Natural killer cell treated with Interleukin-12 subunit alpha and Interleukin-12 subunit beta and Interleukin-15 and Interleukin-18, amount 100 ng/mL, for 72 hours (primary cell): ENCODE data around the gene LRRC75B. TPM values are rescaled to one million over a fixed set of nuclear protein-coding genes. Genes with fewer than 3 reads are reported as not detected.
"Not testable (repeated sequence)": the region's sequence is repeated elsewhere in the genome, so short reads cannot be mapped to it uniquely, and the experiment has no call there.

ENCODE experiments used
- ATAC-seq, 2 donors: fragments of 150-1000 bp; cut with Tn5 transposase in 1 of 2; sonication (Bioruptor Pico), chemical (Tn5 transposase) in 1 of 2; 2 replicates each; pipeline ENCODE4 v1.10.0; 2021
- DNase-seq: peaks from one replicate; pipeline ENCODE4 v3.0.0; 2022; ENCODE audit warnings: low spot score
- H3K27ac Mint-ChIP-seq, 2 donors: 1 replicate in 1 of 2; 2 replicates in 1 of 2; pipeline ENCODE4 v1.8.0; 2022; ENCODE audit warnings: mixed read lengths in 2 of 2, mild to moderate bottlenecking in 1 of 2, moderate library complexity in 1 of 2
- H3K27me3 Mint-ChIP-seq, 2 donors: 1 replicate in 1 of 2; 2 replicates in 1 of 2; pipeline ENCODE4 v1.8.0; 2022; ENCODE audit warnings: mixed read lengths in 2 of 2
- H3K36me3 Mint-ChIP-seq: one replicate; pipeline ENCODE4 v1.8.0; 2022; ENCODE audit warnings: mixed read lengths
- H3K4me1 Mint-ChIP-seq, 2 donors: 1 replicate in 1 of 2; 2 replicates in 1 of 2; pipeline ENCODE4 v1.8.0; 2022; ENCODE audit warnings: low read depth in 2 of 2, mixed read lengths in 2 of 2, mild to moderate bottlenecking in 1 of 2
- H3K4me3 Mint-ChIP-seq: one replicate; pipeline ENCODE4 v1.8.0; 2022; ENCODE audit warnings: mixed read lengths
- H3K9me3 Mint-ChIP-seq: 2 replicates; pipeline ENCODE4 v1.8.0; 2022; ENCODE audit warnings: mixed read lengths
- total RNA-seq, 2 donors: library from RNA; stranded (reverse); gene quantifications; one replicate each; pipeline ENCODE4 v1.2.3, GENCODE V29; 2022

Gene LRRC75B
- total RNA-seq, 2 donors from 2014 or later: 1.8 to 2.3 TPM

GRCh38 chr22:24595228-24595627 is 2.4 kb upstream of the LRRC75B start:
- no peak overlapping the region for H3K4me3 Mint-ChIP-seq
- ATAC-seq (no peak), DNase-seq (no peak)
- H3K27me3 Mint-ChIP-seq: no peaks in the 10 kb centered on the region
- H3K27ac Mint-ChIP-seq: no peak overlapping the region
- H3K9me3 Mint-ChIP-seq: no peaks in the 10 kb centered on the region
- H3K4me1 Mint-ChIP-seq: peaks cover 0 to 7% of the 10 kb centered on the region in 2 donors
- H3K36me3 Mint-ChIP-seq: no peaks in the 10 kb centered on the region

DNA sequence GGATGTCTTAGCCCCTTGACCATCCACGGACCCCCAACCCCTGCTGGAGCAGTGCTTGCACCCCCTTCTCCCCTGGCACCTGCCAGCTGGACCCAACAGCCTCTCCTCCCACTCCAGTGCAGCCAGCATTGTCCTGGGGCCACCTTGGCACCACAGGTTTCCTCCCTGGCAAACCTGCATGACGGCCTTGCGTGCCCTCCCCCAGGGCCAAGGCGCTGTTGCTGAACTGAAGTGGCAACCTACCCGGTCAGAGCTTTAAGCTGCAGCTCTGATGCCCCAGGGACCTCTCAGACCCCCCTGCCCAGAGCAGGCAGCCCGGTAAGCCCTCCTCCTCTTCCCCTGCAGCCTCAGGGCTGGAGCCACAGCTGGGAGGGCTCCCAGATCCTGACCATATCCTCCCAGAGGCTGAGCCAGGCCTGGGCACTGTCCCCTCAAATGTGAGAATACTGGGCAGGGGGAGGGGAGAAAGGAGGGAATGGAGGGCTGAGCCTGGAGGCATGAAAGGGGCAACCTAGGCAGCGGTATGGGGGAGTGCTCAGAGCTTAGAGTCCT is 1.8 kb upstream of the LRRC75B start:
- H3K27ac Mint-ChIP-seq: no peak overlapping the region
- H3K36me3 Mint-ChIP-seq: no peaks in the 10 kb centered on the region
- H3K9me3 Mint-ChIP-seq: no peaks in the 10 kb centered on the region
- H3K4me3 Mint-ChIP-seq: no peak overlapping the region
- H3K27me3 Mint-ChIP-seq: no peaks in the 10 kb centered on the region
- peaks cover 0 to 6% of the 10 kb centered on the region in 2 donors for H3K4me1 Mint-ChIP-seq
- ATAC-seq (no peak), DNase-seq (no peak)

GRCh38 chr22:24593836-24594568 is 1.1 kb upstream of the LRRC75B start:
- H3K27me3 Mint-ChIP-seq: no peaks in the 10 kb centered on the region
- H3K4me3 Mint-ChIP-seq: peak overlapping the region; percentile 39
- H3K36me3 Mint-ChIP-seq: no peaks in the 10 kb centered on the region
- peaks cover 0 to 4% of the 10 kb centered on the region in 2 donors for H3K4me1 Mint-ChIP-seq
- ATAC-seq (no peak), DNase-seq (no peak)
- no peaks in the 10 kb centered on the region for H3K9me3 Mint-ChIP-seq
- H3K27ac Mint-ChIP-seq: peak overlapping the region in 1 of 2 donors; percentile 41

DNA sequence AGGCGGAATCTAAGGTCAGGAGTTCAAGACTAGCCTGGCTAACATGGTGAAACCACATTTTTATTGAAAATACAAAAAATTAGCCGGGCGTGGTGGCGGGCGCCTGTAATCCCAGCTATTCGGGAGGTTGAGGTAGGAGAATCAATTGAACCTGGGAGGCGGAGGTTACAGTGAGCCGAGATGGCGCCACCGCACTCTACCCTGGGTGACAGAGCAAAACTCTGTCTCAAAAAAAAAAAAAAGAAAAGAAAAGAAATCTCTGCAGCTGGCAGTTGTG is 624 bp upstream of the LRRC75B start:
- not testable (repeated sequence) for H3K4me1 Mint-ChIP-seq, H3K9me3 Mint-ChIP-seq, H3K27me3 Mint-ChIP-seq, ATAC-seq, H3K36me3 Mint-ChIP-seq, DNase-seq
- Mint-ChIP-seq H3K27ac (peak overlapping the region in 1 of 2 donors; percentile 41), H3K4me3 (peak overlapping the region; percentile 39)

DNA sequence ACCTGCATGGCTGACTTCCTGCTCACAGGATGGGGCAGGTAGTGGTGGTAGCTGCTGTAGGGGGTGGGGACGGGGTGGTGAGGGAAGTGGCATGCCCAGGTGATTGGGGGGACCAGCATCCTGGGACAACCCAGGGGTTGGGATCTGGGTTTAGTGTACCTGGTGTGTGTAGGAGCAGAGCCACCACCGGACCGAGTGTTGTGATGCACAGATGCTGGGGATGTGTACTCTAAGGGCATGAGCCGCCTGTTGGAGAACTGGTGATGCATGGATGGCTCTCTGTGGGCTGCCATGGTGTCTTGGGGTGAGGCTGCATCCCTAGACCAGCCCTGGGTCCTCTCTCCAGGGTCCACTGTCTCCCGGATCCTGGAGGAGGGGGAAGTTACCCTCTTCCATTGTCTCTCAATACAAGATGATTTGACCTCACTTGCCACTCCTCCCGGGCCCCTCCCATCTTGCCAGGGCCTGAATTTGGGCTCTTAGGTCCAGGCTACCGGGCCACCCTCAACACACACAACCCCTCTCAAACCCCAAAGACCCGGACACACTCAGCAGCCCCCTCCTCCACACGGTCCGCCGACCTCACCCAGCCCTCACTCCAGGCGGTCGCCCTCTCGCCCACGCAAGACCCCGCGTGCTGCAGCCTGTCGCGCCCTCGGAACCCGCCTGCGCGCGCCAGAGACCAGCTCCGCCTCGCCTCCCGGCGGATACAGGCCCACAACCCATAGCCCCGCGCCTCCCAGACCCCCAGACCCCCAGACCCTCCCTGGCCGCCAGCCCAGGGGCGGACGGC is 619 bp downstream of the LRRC75B start:
- no peaks in the 10 kb centered on the region for H3K9me3 Mint-ChIP-seq
- ATAC-seq (peak; percentile 1 to 22), DNase-seq (no peak)
- H3K4me3 Mint-ChIP-seq: peak overlapping the region; percentile 87
- peaks cover 0 to 4% of the 10 kb centered on the region in 2 donors for H3K4me1 Mint-ChIP-seq
- H3K36me3 Mint-ChIP-seq: no peaks in the 10 kb centered on the region
- no peak overlapping the region for H3K27ac Mint-ChIP-seq
- no peaks in the 10 kb centered on the region for H3K27me3 Mint-ChIP-seq

- no peaks in the 10 kb centered on the region for H3K36me3 Mint-ChIP-seq
- no peak for ATAC-seq
- H3K27me3 Mint-ChIP-seq: no peaks in the 10 kb centered on the region
- no peak for DNase-seq
- no peak overlapping the region for H3K27ac Mint-ChIP-seq
- peaks cover 0 to 4% of the 10 kb centered on the region in 2 donors for H3K4me1 Mint-ChIP-seq
- no peak overlapping the region for H3K4me3 Mint-ChIP-seq
- H3K9me3 Mint-ChIP-seq: no peaks in the 10 kb centered on the region
Measured at GRCh38 chr22:24591286-24591830, 1.5 kb downstream of the LRRC75B start.

DNA sequence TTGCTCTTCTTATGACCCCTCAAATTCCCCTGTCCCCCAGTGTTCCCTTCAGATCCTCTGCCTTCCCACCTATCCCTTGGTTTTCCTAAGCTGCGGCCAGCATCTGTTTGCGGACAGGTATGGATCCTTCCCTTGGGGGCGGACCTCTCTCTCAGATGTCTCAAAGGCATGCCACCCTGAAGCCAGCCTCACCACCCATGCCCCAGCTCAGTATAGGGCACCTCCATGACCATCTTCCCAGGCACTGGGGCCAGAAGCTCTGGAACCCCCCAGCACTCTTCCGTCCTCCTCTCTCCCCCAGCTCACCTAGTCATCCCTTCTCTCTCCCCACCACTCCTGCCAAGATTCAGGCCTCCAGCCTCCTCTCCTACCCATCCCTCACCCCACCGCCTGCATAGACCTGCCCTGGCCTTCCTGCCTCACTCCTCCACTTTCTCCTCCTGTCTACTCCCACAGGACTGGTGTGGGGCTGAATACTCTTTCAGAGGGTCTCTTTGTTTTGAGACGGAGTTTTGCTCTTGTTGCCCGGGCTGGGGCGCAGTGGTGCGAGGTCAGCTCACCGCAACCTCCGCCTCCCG is 2.2 kb downstream of the LRRC75B start:
- ATAC-seq (no peak), DNase-seq (no peak)
- H3K4me1 Mint-ChIP-seq: peaks cover 0 to 4% of the 10 kb centered on the region in 2 donors
- no peak overlapping the region for H3K27ac Mint-ChIP-seq
- no peaks in the 10 kb centered on the region for H3K27me3 Mint-ChIP-seq
- no peak overlapping the region for H3K4me3 Mint-ChIP-seq
- no peaks in the 10 kb centered on the region for H3K9me3 Mint-ChIP-seq
- no peaks in the 10 kb centered on the region for H3K36me3 Mint-ChIP-seq

DNA sequence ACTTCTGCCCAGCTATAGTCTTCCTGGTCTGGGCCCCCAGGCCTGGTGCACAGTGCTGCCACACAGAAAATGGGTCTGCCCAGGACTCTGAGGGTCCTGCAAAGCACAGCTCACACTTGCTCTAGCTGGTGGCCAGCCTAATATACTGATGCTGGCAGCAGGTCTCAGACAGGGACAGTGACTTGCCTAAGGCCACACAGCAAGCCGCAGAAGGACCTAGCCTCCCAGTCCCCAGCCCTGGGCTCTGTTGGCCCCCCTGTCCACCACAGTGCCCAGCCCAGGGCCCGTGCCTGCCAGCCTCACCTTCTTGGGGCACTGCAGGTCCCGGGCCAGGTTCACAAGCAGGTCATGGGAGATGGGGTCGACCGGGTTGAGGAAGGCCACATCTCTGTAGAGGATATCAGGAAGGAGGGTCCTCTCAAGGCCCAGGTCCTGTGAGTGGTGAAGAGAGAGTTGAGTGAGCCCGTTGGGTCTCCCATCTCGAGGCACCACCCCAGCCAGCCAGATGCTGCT is 3.3 kb downstream of the LRRC75B start:
- Mint-ChIP-seq H3K36me3 (no peaks in the 10 kb centered on the region), H3K27me3 (no peaks in the 10 kb centered on the region)
- ATAC-seq: no peak

DNA sequence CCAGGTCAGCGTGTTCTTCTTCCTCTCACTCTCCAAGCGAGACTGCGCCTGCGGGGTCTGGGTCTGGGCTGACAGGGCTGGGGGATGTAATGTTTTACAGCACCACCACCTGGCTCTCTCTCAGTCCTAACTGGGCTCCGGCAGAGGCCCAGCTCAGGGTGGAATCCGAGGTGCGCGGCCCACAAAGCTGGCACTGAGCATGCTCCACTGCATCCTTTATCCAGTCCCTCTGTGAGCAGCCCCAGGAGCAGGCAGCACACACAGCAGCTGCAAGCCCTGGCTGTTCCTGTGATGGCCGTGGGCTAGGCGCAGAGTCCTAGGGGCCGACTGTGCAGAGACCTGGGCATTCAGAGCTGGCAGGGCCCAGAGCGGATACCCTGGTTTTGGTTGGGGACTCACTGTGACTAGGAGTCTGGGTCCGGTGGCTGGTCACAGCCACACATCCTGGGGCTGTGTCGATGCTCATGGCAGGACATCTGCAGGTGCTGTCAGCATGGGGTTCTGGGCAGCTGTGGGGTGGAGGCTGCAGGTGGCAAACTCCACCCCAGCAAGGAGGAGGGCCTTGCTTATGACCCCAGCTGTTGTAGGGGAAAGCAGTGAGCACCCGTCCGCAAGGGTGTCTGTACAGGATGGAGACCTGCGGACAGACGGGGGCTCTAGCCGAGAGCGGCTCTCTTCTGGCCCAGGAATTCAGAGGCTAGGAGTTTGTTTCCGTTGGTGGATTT is 4.0 kb downstream of the LRRC75B start:
- Mint-ChIP-seq H3K27me3 (no peaks in the 10 kb centered on the region), H3K27ac (no peak overlapping the region), H3K4me1 (peaks cover 0 to 4% of the 10 kb centered on the region in 2 donors), H3K36me3 (no peaks in the 10 kb centered on the region), H3K9me3 (no peaks in the 10 kb centered on the region), H3K4me3 (no peak overlapping the region)
- ATAC-seq (no peak), DNase-seq (no peak)

More for the DNA sequence above, 3.3 kb downstream of the LRRC75B start:
- Mint-ChIP-seq H3K9me3 (no peaks in the 10 kb centered on the region), H3K4me1 (peaks cover 0 to 4% of the 10 kb centered on the region in 2 donors), H3K27ac (no peak overlapping the region), H3K4me3 (no peak overlapping the region)
- no peak for DNase-seq

- no peak overlapping the region for H3K27ac Mint-ChIP-seq
- ATAC-seq: no peak
- H3K27me3 Mint-ChIP-seq: no peaks in the 10 kb centered on the region
- H3K9me3 Mint-ChIP-seq: no peaks in the 10 kb centered on the region
- H3K4me1 Mint-ChIP-seq: peaks cover 0 to 4% of the 10 kb centered on the region in 2 donors
- H3K36me3 Mint-ChIP-seq: no peaks in the 10 kb centered on the region
- H3K4me3 Mint-ChIP-seq: no peak overlapping the region
- DNase-seq: no peak
Measured at GRCh38 chr22:24588381-24588756, 4.5 kb downstream of the LRRC75B start.

GRCh38 chr22:24587948-24588347 is 4.9 kb downstream of the LRRC75B start:
- ATAC-seq (no peak), DNase-seq (no peak)
- no peaks in the 10 kb centered on the region for H3K36me3 Mint-ChIP-seq
- H3K27me3 Mint-ChIP-seq: no peaks in the 10 kb centered on the region
- no peak overlapping the region for H3K27ac Mint-ChIP-seq
- no peaks in the 10 kb centered on the region for H3K9me3 Mint-ChIP-seq
- peaks cover 0 to 4% of the 10 kb centered on the region in 2 donors for H3K4me1 Mint-ChIP-seq
- H3K4me3 Mint-ChIP-seq: no peak overlapping the region

DNA sequence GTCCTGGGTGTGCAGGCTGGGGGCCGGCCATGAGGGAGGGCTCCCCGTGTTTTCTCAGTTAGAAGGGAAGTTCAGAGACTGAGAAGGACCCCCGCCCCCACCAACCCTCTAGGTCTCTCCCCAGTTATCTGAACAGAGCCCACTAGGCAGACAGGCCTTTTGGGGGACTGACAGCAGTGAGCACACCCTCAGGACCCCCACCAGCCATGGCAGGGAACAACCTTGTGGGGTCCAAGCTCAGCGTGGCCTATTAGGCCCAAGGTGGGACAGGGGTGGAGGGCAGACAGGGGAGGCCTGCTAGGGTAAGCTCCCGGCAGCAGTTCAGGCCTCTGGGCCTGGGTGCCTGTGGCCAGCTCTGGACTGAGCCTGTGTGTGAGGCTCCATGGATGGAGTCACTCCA is 5.6 kb downstream of the LRRC75B start:
- Mint-ChIP-seq H3K27me3 (no peaks in the 10 kb centered on the region), H3K36me3 (no peaks in the 10 kb centered on the region), H3K9me3 (no peaks in the 10 kb centered on the region), H3K27ac (no peak overlapping the region), H3K4me3 (no peak overlapping the region), H3K4me1 (peaks cover 0 to 2% of the 10 kb centered on the region in 2 donors)
- ATAC-seq (no peak), DNase-seq (no peak)

GRCh38 chr22:24585927-24586546 is 6.8 kb downstream of the LRRC75B start:
- Mint-ChIP-seq H3K4me3 (no peak overlapping the region), H3K36me3 (no peaks in the 10 kb centered on the region), H3K27ac (no peak overlapping the region), H3K4me1 (no peaks in the 10 kb centered on the region), H3K9me3 (no peaks in the 10 kb centered on the region), H3K27me3 (no peaks in the 10 kb centered on the region)
- ATAC-seq (no peak), DNase-seq (no peak)
